Endothelial cell of umbilical vein (primary cell): ENCODE measurements around the gene RAP2A. TPM values are rescaled to one million over a fixed set of nuclear protein-coding genes. Genes with fewer than 3 reads are reported as not detected.

ENCODE experiments used
- BruUV-seq: library from RNA; stranded (reverse); fragments of 400-500 nt; replicated peaks from 2 replicates; lab custom pipeline; 2021; lab: Mats Ljungman, UMichigan
- CTCF ChIA-PET: fragments of 300-600, 350-600 bp; sonication (Branson Sonifier 250); formaldehyde crosslinking; loops from one replicate; lab custom pipeline; 2021; ENCODE audit warnings: antibody characterized with exemption, inconsistent platforms; lab: Charles Lee
- POLR2A ChIA-PET: fragments of 300-600, 350-600 bp; sonication (Branson Sonifier 250); formaldehyde crosslinking; loops from one replicate; lab custom pipeline; 2021; ENCODE audit warnings: antibody characterized with exemption, inconsistent platforms; lab: Charles Lee
- DNase-seq: peaks from one replicate; pipeline ENCODE4 v3.0.0-alpha.2; 2011; ENCODE audit warnings: low read depth, low spot score
- FAIRE-seq: peaks from 2 replicates; lab custom pipeline; 2011; peaks lifted over from hg19 to GRCh38; lab: Jason Lieb, UNC
- H2AFZ ChIP-seq: 2 replicates; pipeline ENCODE4 v1.6.0; 2012; ENCODE audit warnings: low read depth, low read length, control low read depth, inconsistent platforms
- H3K27ac ChIP-seq: 2 replicates; pipeline ENCODE4 v1.5.1; 2011; ENCODE audit warnings: low read depth, mild to moderate bottlenecking, control low read depth, low read length, moderate library complexity; ENCODE audit not compliant: insufficient read depth
- H3K27me3 ChIP-seq, 2 experiments: 2 replicates each; pipeline versions ENCODE4 v1.6.0 to v1.6.1; 2011; ENCODE audit warnings: low read length in 2 of 2, mixed read lengths in 1 of 2; ENCODE audit not compliant: control insufficient read depth in 2 of 2, insufficient read depth in 2 of 2
- H3K36me3 ChIP-seq, 2 experiments: 2 replicates in 1 of 2; 3 replicates in 1 of 2; pipeline ENCODE4 v1.5.1; 2011; ENCODE audit warnings: low read length in 2 of 2, mild to moderate bottlenecking in 1 of 2, moderate library complexity in 1 of 2; ENCODE audit not compliant: control insufficient read depth in 2 of 2, insufficient read depth in 2 of 2; ENCODE audit errors: extremely low read depth in 1 of 2
- H3K4me1 ChIP-seq: 3 replicates; pipeline ENCODE4 v1.5.1; 2011; ENCODE audit warnings: mild to moderate bottlenecking, low read length; ENCODE audit not compliant: control insufficient read depth, insufficient read depth; ENCODE audit errors: extremely low read depth
- H3K4me2 ChIP-seq: 2 replicates; pipeline ENCODE4 v1.6.1; 2011; ENCODE audit warnings: low read length, control low read depth, mixed read lengths; ENCODE audit not compliant: insufficient read depth
- H3K4me3 ChIP-seq, 3 experiments: fragments of 200-600 bp in 1 of 3; sonication (generic), shearing (Covaris generic) in 1 of 3; replicated peaks in 1 of 3; 2 replicates each; pipeline ENCODE4 v1.5.1; 2011 to 2016; ENCODE audit warnings: control low read depth in 3 of 3, low read length in 3 of 3, mild to moderate bottlenecking in 2 of 3, inconsistent platforms in 1 of 3, low read depth in 1 of 3, moderate library complexity in 1 of 3; ENCODE audit not compliant: insufficient read depth in 1 of 3
- H3K79me2 ChIP-seq: 2 replicates; pipeline ENCODE4 v1.6.0; 2012; ENCODE audit warnings: low read length, inconsistent platforms; ENCODE audit not compliant: control insufficient read depth, insufficient read depth
- H3K9ac ChIP-seq: replicated peaks from 2 replicates; pipeline ENCODE3; 2011; ENCODE audit warnings: low read length, control low read depth; ENCODE audit not compliant: insufficient read depth; ENCODE audit errors: extremely low read depth
- H3K9me1 ChIP-seq: replicated peaks from 3 replicates; pipeline ENCODE4 v1.6.0; 2011; ENCODE audit warnings: mild to moderate bottlenecking, low read length; ENCODE audit not compliant: control insufficient read depth, insufficient read depth; ENCODE audit errors: extremely low read depth
- H3K9me3 ChIP-seq: replicated peaks from 2 replicates; pipeline ENCODE4 v1.5.1; 2012; ENCODE audit warnings: low read length, inconsistent platforms; ENCODE audit not compliant: control insufficient read depth, insufficient read depth
- H4K20me1 ChIP-seq: replicated peaks from 2 replicates; pipeline ENCODE3; 2011; ENCODE audit warnings: mild to moderate bottlenecking, low read length; ENCODE audit not compliant: control insufficient read depth, insufficient read depth; ENCODE audit errors: extremely low read depth
- CTCF ChIP-seq, 2 donors: IDR thresholded peaks; 1 replicate in 1 of 2; 2 replicates in 1 of 2; pipeline ENCODE4 v1.5.1; 2011; ENCODE audit warnings: low read length in 2 of 2, mild to moderate bottlenecking in 2 of 2, moderate library complexity in 2 of 2, control low read depth in 1 of 2, inconsistent platforms in 1 of 2, low read depth in 1 of 2; ENCODE audit not compliant: insufficient read depth in 1 of 2; ENCODE audit errors: extremely low read depth in 1 of 2
- EZH2 ChIP-seq: IDR thresholded peaks from 2 replicates; pipeline ENCODE4 v1.6.1; 2012; ENCODE audit warnings: borderline replicate concordance, low read depth, mild to moderate bottlenecking, moderate library complexity, low read length, inconsistent platforms; ENCODE audit not compliant: severe bottlenecking
- FOS ChIP-seq: IDR thresholded peaks from 2 replicates; pipeline ENCODE4 v1.6.1; 2011; ENCODE audit warnings: mild to moderate bottlenecking, low read length, moderate library complexity, borderline replicate concordance; ENCODE audit not compliant: insufficient read depth
- GATA2 ChIP-seq: IDR thresholded peaks from 2 replicates; pipeline ENCODE4 v1.7.0; 2011; ENCODE audit warnings: low read depth, mild to moderate bottlenecking, moderate library complexity, mixed read lengths, low read length; ENCODE audit not compliant: insufficient read length, insufficient read depth
- MYC ChIP-seq: IDR thresholded peaks from one replicate; pipeline ENCODE4 v1.6.1; 2011; ENCODE audit warnings: mild to moderate bottlenecking, low read depth, low read length
- POLR2A ChIP-seq: IDR thresholded peaks from 2 replicates; pipeline ENCODE4 v1.6.1; 2012; ENCODE audit warnings: low read depth, mild to moderate bottlenecking, control low read depth, low read length
- POLR2AphosphoS5 ChIP-seq: IDR thresholded peaks from 2 replicates; pipeline ENCODE4 v1.6.1; 2012; ENCODE audit warnings: low read depth, mild to moderate bottlenecking, control low read depth, low read length, moderate library complexity; ENCODE audit not compliant: insufficient read depth
- dilution Hi-C: fragments of 300-500 bp; cut with MboI; formaldehyde crosslinking; loops from one replicate; pipeline ENCODE4 v1.15.0; 2019; ENCODE audit warnings: low sequenced_read_pairs; ENCODE audit not compliant: extremely low pct_ligation_motif_present
- intact Hi-C: fragments of 100-400 bp; cut with micrococcal nuclease; formaldehyde crosslinking; loops from one replicate; pipeline ENCODE4 v1.10.0; 2022
- polyA plus RNA-seq, 4 experiments: library from polyadenylated mRNA; depleted of rRNA in 3 of 4; stranded (reverse) in 3 of 4; unstranded in 1 of 4; fragments of >200 nt; gene quantifications; 2 replicates each; pipeline versions ENCODE4 v1.2.1 to v1.2.3, GENCODE V29; 2011 to 2012; ENCODE audit warnings: missing spikeins in 1 of 4
- total RNA-seq: library from RNA; stranded (reverse); gene quantifications from 2 replicates; pipeline ENCODE4 v1.2.3, GENCODE V29; 2021

RAP2A gene
- total and polyA plus RNA-seq, 2 donors (not counting 3 experiments of a cell fraction or from before 2014, with no cell fraction given) = 7.8 to 44.4 TPM

GRCh38 chr13:97483465-97483864 is 49.5 kb downstream of the RAP2A start:
- Histone ChIP-seq H3K27ac (no peak overlapping the region), H3K4me3 (no peak overlapping the region), H2AFZ (no peak overlapping the region), H3K4me2 (no peak overlapping the region), H3K4me1 (no peaks in the 10 kb centered on the region), H3K9ac (no peak overlapping the region), H3K27me3 (no peaks in the 10 kb centered on the region), H3K79me2 (no peaks in the 10 kb centered on the region), H3K36me3 (no peaks in the 10 kb centered on the region), H4K20me1 (no peaks in the 10 kb centered on the region), H3K9me3 (no peaks in the 10 kb centered on the region), H3K9me1 (no peaks in the 10 kb centered on the region)
- ChIA-PET POLR2A (no interaction called here), CTCF (no interaction called here)
- FAIRE-seq (no peak), DNase-seq (no peak)
- no TSS peak for BruUV-seq
- dilution Hi-C loops = no loop called here
- no peak for TF ChIP-seq MYC
- no peak for TF ChIP-seq POLR2A
- no peak for TF ChIP-seq FOS
- TF ChIP-seq CTCF (IDR thresholded peaks at IDR 0.05; ENCODE audit: extremely low read depth in 1 of 2, insufficient read depth in 1 of 2, low read depth in 1 of 2, low read length in 2 of 2) = no peak
- intact Hi-C loops = no loop called here

DNA sequence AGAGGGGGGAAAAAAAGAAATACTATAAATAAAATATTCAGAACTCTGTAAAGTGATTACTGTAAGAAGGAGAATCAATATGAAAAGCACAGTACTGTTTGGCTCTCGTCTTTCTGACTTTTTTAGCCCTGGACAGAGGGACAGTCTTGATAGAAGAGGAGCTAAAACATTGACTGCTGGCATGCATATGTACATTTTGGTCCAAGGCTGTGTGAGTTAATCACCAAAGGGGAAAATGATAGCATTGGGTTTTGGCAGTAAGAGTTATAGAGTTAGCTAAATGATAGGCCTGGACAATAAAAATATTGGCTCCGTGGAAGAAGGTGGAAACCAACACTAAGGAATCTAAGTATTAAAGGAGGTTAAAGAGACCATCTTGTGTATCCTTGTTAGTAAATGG is 50.3 kb downstream of the RAP2A start:
- Histone ChIP-seq H3K79me2 (no peaks in the 10 kb centered on the region), H2AFZ (no peak overlapping the region), H3K27ac (no peak overlapping the region), H3K9me3 (no peaks in the 10 kb centered on the region), H3K4me2 (no peak overlapping the region), H3K9me1 (no peaks in the 10 kb centered on the region), H3K36me3 (no peaks in the 10 kb centered on the region), H3K4me3 (no peak overlapping the region), H3K4me1 (no peaks in the 10 kb centered on the region), H4K20me1 (no peaks in the 10 kb centered on the region), H3K9ac (no peak overlapping the region), H3K27me3 (no peaks in the 10 kb centered on the region)
- POLR2A ChIA-PET = no interaction called here
- TF ChIP-seq POLR2A (no peak), EZH2 (no peak), CTCF (IDR thresholded peaks at IDR 0.05; ENCODE audit: extremely low read depth in 1 of 2, insufficient read depth in 1 of 2, low read depth in 1 of 2, low read length in 2 of 2) (no peak), FOS (no peak), GATA2 (no peak), POLR2AphosphoS5 (no peak)
- FAIRE-seq (no peak), DNase-seq (no peak)
- no TSS peak for BruUV-seq
- intact Hi-C loops (no loop called here), dilution Hi-C loops (no loop called here)
- CTCF ChIA-PET = no interaction called here
